Measurements from ENCODE around the gene CDPF1. TPM values are rescaled to one million over a fixed set of nuclear protein-coding genes. Genes with fewer than 3 reads are reported as not detected.

Gene CDPF1
- total and polyA plus RNA-seq, 2 donors (not counting 3 experiments of a cell fraction or from before 2014, with no cell fraction given), result 9.7 to 9.9 TPM

- intact Hi-C loops (cut with micrococcal nuclease) (no loop called here), dilution Hi-C loops (cut with MboI; ENCODE audit: extremely low pct_ligation_motif_present, low sequenced_read_pairs) (no loop called here)
- POLR2A ChIA-PET, result interaction anchor here (0.6 kb wide), 1 partner anchor 30 kb away, joined by 4 read pairs; the partner anchor contains the start of gene CDPF1
- no peaks in the 10 kb centered on the region for H3K9me1 ChIP-seq (replicated peaks; ENCODE audit: control insufficient read depth, extremely low read depth, insufficient read depth, low read length)
- DNase-seq (ENCODE audit: low read depth, low spot score) (no peak), FAIRE-seq (no peak)
- CTCF ChIA-PET, result interaction anchor here (0.7 to 1.3 kb wide), 4 partner anchors 12 to 158 kb away, joined by 3 to 5 read pairs (median 4); partner anchors contain the start of gene TTC38
- H3K4me2 ChIP-seq (ENCODE audit: insufficient read depth, low read length), result no peak overlapping the region
- H3K27me3 ChIP-seq (ENCODE audit: control insufficient read depth in 2 of 2, insufficient read depth in 2 of 2, low read length in 2 of 2), result no peaks in the 10 kb centered on the region
- no peak overlapping the region for H2AFZ ChIP-seq (ENCODE audit: low read depth, low read length)
- no peak overlapping the region for H3K27ac ChIP-seq (ENCODE audit: insufficient read depth, low read depth, low read length)
- no peak for TF ChIP-seq GATA2 (IDR thresholded peaks at IDR 0.05; ENCODE audit: insufficient read depth, insufficient read length, low read depth, low read length)
- no peak for TF ChIP-seq CTCF (IDR thresholded peaks at IDR 0.05; ENCODE audit: extremely low read depth in 1 of 2, insufficient read depth in 1 of 2, low read depth in 1 of 2, low read length in 2 of 2)
- TF ChIP-seq FOS (IDR thresholded peaks at IDR 0.05; ENCODE audit: borderline replicate concordance, insufficient read depth, low read length), result no peak
- TF ChIP-seq POLR2AphosphoS5 (IDR thresholded peaks at IDR 0.05; ENCODE audit: insufficient read depth, low read depth, low read length), result no peak
- no peak for TF ChIP-seq POLR2A (IDR thresholded peaks at IDR 0.05; ENCODE audit: low read depth, low read length)
- no peak for TF ChIP-seq MAX (IDR thresholded peaks at IDR 0.05; ENCODE audit: insufficient read depth, insufficient read length)
- no peak for TF ChIP-seq JUN (IDR thresholded peaks at IDR 0.05; ENCODE audit: borderline replicate concordance, insufficient read depth, insufficient read length, low read depth)
- no peak for TF ChIP-seq EZH2 (IDR thresholded peaks at IDR 0.05; ENCODE audit: borderline replicate concordance, low read depth, low read length, severe bottlenecking)
- no peak for TF ChIP-seq MYC (IDR thresholded peaks at IDR 0.05; ENCODE audit: low read depth, low read length)
- no peak overlapping the region for H3K4me3 ChIP-seq (replicated peaks in 1 of 3; ENCODE audit: insufficient read depth in 1 of 3, low read depth in 1 of 3, low read length in 3 of 3)
- no peak overlapping the region for H3K9ac ChIP-seq (replicated peaks; ENCODE audit: extremely low read depth, insufficient read depth, low read length)
- H3K9me3 ChIP-seq (replicated peaks; ENCODE audit: control insufficient read depth, insufficient read depth, low read length), result no peaks in the 10 kb centered on the region
- H4K20me1 ChIP-seq (replicated peaks; ENCODE audit: control insufficient read depth, extremely low read depth, insufficient read depth, low read length), result no peaks in the 10 kb centered on the region
- H3K36me3 ChIP-seq (ENCODE audit: control insufficient read depth in 2 of 2, extremely low read depth in 1 of 2, insufficient read depth in 2 of 2, low read length in 2 of 2), result peaks cover 18 to 46% of the 10 kb centered on the region in 2 experiments
- BruUV-seq (replicated peaks), result no TSS peak
- no peaks in the 10 kb centered on the region for H3K79me2 ChIP-seq (ENCODE audit: control insufficient read depth, insufficient read depth, low read length)
- H3K4me1 ChIP-seq (ENCODE audit: control insufficient read depth, extremely low read depth, insufficient read depth, low read length), result no peaks in the 10 kb centered on the region
Observed at GRCh38 chr22:46280063-46280817, 30.1 kb upstream of the CDPF1 start.

Data from endothelial cell of umbilical vein (primary cell).